HG02938 (cell line): ENCODE data around the gene ABCB8.
"Not testable (repeated sequence)": the region's sequence is repeated elsewhere in the genome, so short reads cannot be mapped to it uniquely, and the experiment has no call there.

Source experiments
- ATAC-seq: cut with Tn5 transposase; IDR thresholded peaks from one replicate; pipeline ENCODE4 v1.9.1; 2021; ENCODE audit warnings: mild to moderate bottlenecking, moderate library complexity; ENCODE audit not compliant: unreplicated experiment

ABCB8 gene

DNA sequence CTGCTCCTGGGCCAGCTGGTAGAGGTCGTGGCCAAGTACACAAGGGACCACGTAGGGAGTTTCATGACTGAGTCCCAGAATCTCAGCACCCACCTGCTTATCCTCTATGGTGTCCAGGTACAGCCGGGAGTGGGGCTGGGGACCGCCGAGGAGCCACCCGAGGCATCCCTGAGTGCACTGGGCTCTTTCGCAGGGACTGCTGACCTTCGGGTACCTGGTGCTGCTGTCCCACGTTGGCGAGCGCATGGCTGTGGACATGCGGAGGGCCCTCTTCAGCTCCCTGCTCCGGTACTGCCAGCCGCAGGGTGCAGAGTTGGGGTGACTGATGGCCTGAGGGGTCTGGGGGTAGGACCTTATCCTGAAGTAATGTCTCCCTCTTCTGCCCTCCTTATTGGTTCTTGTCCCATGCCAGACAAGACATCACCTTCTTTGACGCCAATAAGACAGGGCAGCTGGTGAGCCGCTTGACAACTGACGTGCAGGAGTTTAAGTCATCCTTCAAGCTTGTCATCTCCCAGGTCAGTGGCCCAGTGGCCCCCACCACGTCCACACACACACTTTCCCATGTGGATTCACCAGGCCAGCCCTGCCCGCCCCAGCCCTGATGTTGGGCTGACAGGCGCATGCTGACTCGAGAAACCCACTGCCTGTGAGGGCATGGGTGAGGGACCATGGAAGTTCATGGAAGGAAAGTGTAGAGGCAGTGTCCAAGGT is 6.2 kb downstream of the ABCB8 start:
- no peak for ATAC-seq

DNA sequence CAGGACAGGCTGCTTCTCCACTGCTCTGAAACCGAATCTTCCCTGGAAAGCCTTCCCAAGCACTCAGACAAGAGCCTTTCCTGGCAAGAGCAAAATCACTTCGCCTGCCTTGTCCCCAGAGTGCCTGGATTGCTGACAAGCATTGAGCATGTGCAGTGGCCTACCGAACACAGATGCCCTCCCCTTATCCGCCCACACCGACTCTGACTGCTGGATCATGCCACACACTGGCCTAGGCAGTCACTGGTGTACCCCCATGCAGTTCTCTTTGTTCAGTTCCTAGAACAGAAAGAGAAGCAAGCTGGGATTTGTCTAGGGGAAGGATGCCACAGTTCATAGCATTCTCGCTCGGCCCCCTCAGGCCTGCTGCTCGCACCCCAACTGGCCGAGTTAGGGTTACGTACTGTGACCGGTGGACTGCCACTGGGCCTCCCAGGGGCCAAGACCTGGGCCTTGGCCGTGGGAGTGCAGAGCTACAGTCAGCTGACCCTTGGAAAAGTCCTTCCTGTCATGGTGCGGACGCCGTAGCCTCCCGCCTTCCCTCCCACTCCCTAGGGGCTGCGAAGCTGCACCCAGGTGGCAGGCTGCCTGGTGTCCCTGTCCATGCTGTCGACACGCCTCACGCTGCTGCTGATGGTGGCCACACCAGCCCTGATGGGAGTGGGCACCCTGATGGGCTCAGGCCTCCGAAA is 6.9 kb downstream of the ABCB8 start:
- no peak for ATAC-seq

- ATAC-seq: no peak
These were observed 7.7 kb downstream of the ABCB8 start for GRCh38 chr7:151035902-151036301.

- no peak for ATAC-seq
These were observed 10.9 kb downstream of the ABCB8 start for GRCh38 chr7:151038951-151039849.

GRCh38 chr7:151039850-151040548 is 11.7 kb downstream of the ABCB8 start:
- ATAC-seq: no peak

- no peak for ATAC-seq
These were observed 12.5 kb downstream of the ABCB8 start for GRCh38 chr7:151040616-151041375.

DNA sequence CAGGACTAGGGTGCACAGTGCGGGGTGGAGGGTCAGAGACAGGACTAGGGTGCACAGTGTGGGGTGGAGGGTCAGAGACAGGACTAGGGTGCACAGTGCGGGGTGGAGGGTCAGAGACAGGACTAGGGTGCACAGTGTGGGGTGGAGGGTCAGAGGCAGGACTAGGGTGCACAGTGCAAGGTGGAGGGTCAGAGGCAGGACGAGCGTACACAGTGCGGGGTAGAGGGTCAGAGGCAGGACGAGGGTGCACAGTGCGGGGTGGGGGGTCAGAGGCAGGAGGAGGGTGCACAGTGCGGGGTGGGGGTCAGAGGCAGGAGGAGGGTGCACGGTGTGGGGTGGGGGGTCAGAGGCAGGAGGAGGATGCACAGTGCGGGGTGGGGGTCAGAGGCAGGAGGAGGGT is 15.2 kb downstream of the ABCB8 start:
- not testable (repeated sequence) for ATAC-seq

DNA sequence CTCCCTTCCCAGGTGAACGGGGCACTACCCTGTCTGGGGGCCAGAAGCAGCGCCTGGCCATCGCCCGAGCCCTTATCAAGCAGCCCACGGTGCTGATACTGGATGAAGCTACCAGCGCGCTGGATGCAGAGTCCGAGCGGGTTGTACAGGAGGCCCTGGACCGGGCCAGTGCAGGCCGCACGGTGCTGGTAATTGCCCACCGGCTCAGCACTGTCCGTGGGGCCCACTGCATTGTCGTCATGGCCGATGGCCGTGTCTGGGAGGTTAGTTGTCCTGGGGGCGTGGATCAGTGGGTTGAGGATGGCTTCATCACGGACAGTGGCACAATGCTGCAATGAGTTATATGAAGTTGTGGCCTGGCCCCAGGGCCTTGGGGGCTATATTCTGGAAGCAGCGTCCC is 15.7 kb downstream of the ABCB8 start:
- ATAC-seq: no peak

GRCh38 chr7:151045262-151045661 is 17.0 kb downstream of the ABCB8 start:
- no peak for ATAC-seq

DNA sequence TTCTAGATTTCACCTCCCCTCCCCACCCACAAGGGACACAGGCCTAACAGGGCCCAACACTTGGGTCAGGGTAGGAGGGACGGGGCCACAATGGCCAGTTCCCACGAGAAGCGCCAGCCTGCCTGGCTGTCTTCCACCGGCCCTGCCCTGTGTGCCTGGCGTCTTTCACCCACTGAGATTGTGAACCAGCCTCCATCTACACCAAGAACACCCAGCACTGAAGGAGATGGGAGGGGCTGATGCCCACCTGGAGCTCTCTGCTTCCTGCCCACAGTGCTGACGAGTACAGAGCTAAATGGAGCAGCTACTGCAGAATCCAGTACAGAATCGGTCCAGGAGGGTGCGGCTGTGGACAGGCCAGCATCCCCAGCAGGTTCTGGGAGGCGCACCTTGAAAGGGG is 17.7 kb downstream of the ABCB8 start:
- no peak for ATAC-seq

GRCh38 chr7:151046603-151047573 is 18.6 kb downstream of the ABCB8 start:
- ATAC-seq: no peak

- no peak for ATAC-seq
These were observed 19.9 kb downstream of the ABCB8 start, which contains the start of gene ASIC3 for GRCh38 chr7:151047976-151048815. Gene ASIC3 (plus strand): TSS chr7:151048531. CDS start chr7:151048886, 355 bp downstream.

- no peak for ATAC-seq
These were observed 20.7 kb downstream of the ABCB8 start for GRCh38 chr7:151048911-151049463.

DNA sequence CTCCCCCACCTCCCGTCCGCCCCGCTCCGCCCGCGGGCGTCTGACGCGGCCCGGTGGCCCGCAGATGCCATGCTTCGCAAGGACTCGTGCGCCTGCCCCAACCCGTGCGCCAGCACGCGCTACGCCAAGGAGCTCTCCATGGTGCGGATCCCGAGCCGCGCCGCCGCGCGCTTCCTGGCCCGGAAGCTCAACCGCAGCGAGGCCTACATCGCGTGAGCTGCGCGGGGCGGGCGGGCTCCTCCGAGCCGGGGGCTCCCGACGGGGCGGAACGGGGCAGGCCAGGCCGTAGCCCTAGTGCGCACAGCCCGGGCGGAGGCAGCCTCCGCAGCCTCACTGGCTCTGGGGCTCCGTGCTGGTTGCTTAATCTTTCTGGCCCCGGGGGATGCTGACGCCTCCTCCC is 22.9 kb downstream of the ABCB8 start:
- no peak for ATAC-seq

DNA sequence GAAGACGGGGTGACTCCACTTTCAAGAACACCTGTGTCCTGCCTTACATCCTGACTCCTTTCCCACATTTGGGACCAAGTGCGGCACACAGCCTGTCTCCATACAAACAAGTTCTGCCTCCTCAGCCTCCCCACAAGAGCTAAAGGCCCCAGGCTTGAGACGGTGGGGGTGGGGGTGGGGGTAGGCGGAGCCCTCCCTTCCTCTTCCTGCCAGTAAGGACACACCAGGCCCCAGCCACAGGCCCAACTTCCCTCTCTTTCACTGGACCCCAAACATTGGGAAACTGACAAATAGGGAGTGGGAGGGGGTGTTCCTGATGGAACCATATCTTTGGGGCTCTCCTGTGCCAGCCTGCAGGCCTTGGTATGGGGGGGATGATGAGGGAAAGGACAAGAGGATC is 24.8 kb downstream of the ABCB8 start:
- ATAC-seq: no peak

- no peak for ATAC-seq
These were observed 25.5 kb downstream of the ABCB8 start for GRCh38 chr7:151053751-151054150.

- ATAC-seq: no peak
These were observed 28.0 kb downstream of the ABCB8 start for GRCh38 chr7:151056283-151056665.
